ENCODE measurements around the gene VPS13C.

Gene VPS13C

GRCh38 chr15:61820212-61820611 is 240.0 kb downstream of the VPS13C start:
- DNase-seq (ENCODE audit: low read depth in 2 of 2), result no peak

- DNase-seq (ENCODE audit: low read depth in 2 of 2), result no peak
These were observed 240.9 kb downstream of the VPS13C start for GRCh38 chr15:61819386-61819785.

GRCh38 chr15:61818801-61819200 is 241.4 kb downstream of the VPS13C start:
- no peak for DNase-seq (ENCODE audit: low read depth in 2 of 2)

GRCh38 chr15:61816856-61817255 is 243.4 kb downstream of the VPS13C start:
- DNase-seq (ENCODE audit: low read depth in 2 of 2), result no peak

- no peak for DNase-seq (ENCODE audit: low read depth in 2 of 2)
These were observed 244.7 kb downstream of the VPS13C start for GRCh38 chr15:61815356-61816083.

- no peak for DNase-seq (ENCODE audit: low read depth in 2 of 2)
These were observed 247.8 kb downstream of the VPS13C start for GRCh38 chr15:61812476-61812875.

GRCh38 chr15:61811952-61812351 is 248.3 kb downstream of the VPS13C start:
- DNase-seq (ENCODE audit: low read depth in 2 of 2), result no peak

- DNase-seq (ENCODE audit: low read depth in 2 of 2), result no peak
These were observed 251.0 kb downstream of the VPS13C start for GRCh38 chr15:61809216-61809615.

GRCh38 chr15:61807281-61807929 is 252.8 kb downstream of the VPS13C start:
- no peak for DNase-seq (ENCODE audit: low read depth in 2 of 2)
